Fibroblast of the aortic adventitia (primary cell): ENCODE results near the gene ABHD8. TPM values are rescaled to one million over a fixed set of nuclear protein-coding genes. Genes with fewer than 3 reads are reported as not detected.

Experiments
- DNase-seq: peaks from one replicate; pipeline ENCODE4 v3.0.0-alpha.2; 2010; ENCODE audit warnings: low read depth
- H3K4me3 ChIP-seq: 2 replicates; pipeline ENCODE4 v1.5.1; 2011; ENCODE audit warnings: low read depth, mild to moderate bottlenecking, control low read depth, low read length, moderate library complexity
- total RNA-seq: library from RNA; depleted of rRNA; stranded (reverse); fragments of >200 nt; gene quantifications from 2 replicates; pipeline ENCODE4 v1.2.3, GENCODE V29; 2012; ENCODE audit warnings: low replicate concordance
- TF ChIP-seq, protein P1 (sequence below): IDR thresholded peaks from 2 replicates; pipeline ENCODE4 v1.5.1; 2011; ENCODE audit warnings: mild to moderate bottlenecking, low read length, control low read depth, inconsistent platforms; ENCODE audit not compliant: insufficient read depth

ABHD8 gene
- total RNA-seq, 1 donor: 12.5 TPM

GRCh38 chr19:17255150-17255621 is 48.0 kb downstream of the ABHD8 start:
- TF ChIP-seq, protein P1, sequence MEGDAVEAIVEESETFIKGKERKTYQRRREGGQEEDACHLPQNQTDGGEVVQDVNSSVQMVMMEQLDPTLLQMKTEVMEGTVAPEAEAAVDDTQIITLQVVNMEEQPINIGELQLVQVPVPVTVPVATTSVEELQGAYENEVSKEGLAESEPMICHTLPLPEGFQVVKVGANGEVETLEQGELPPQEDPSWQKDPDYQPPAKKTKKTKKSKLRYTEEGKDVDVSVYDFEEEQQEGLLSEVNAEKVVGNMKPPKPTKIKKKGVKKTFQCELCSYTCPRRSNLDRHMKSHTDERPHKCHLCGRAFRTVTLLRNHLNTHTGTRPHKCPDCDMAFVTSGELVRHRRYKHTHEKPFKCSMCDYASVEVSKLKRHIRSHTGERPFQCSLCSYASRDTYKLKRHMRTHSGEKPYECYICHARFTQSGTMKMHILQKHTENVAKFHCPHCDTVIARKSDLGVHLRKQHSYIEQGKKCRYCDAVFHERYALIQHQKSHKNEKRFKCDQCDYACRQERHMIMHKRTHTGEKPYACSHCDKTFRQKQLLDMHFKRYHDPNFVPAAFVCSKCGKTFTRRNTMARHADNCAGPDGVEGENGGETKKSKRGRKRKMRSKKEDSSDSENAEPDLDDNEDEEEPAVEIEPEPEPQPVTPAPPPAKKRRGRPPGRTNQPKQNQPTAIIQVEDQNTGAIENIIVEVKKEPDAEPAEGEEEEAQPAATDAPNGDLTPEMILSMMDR: no peak
- H3K4me3 ChIP-seq: no peak overlapping the region
- no peak for DNase-seq

DNA sequence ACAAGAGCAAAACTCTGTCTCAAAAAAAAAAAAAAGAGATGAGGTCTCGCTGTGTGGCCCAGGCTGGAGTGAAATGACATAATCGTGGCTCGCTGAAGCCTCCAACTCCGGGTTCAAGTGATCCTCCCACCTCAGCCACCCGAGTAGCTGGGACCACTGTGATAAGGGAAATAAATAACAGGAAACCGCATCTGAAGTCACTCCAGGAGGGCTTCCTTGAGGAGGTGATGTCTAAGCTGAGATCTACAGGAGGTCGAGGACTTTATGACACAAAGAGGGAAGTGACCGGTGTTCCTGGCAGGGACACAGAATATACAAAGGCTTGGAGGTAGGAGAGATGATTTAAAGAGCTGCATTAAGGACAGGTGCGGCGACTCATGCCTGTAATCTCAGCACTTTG is 48.6 kb downstream of the ABHD8 start:
- TF ChIP-seq, protein P1: no peak
- DNase-seq: no peak
- H3K4me3 ChIP-seq: no peak overlapping the region

GRCh38 chr19:17249887-17250548 is 53.2 kb downstream of the ABHD8 start:
- TF ChIP-seq, protein P1: no peak
- DNase-seq: no peak
- H3K4me3 ChIP-seq: no peak overlapping the region

DNA sequence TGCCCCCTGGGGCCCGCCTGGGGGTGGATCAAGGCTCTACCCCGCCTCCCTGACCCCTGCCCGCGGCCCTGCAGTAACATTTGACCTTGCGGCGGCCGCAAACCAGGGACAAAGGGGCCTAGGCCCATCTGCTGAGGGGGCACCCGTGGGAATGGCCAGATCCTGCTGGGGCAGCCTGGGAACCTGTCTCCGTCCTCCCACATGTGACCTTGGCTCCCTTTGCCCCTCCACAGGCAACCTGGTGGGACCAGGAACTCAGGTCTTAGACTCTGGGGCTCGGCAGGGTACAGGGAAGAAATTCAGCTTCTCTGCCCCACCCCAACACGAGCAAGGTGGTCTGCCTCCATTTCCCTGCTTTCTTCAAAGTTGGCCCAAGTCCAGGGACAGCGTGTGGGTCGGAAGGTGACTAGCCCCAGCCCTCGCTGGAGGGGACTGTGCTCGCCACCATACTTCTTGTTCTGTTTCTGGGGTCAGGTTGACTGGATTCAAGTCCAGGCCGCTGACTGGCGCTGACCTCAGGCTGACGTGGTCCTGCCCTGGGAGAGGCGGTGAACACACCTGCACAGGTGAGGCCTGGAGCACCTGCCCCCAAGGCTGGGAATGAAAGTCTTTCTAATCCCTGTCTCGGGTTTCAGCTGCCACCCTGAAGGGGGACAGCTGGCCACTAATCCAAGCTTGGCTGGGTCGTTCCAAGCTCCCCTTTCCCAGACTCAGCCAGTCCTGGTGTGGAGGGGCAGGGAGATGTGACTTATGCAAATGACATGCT is 55.0 kb downstream of the ABHD8 start:
- no peak overlapping the region for H3K4me3 ChIP-seq
- TF ChIP-seq, protein P1: no peak
- no peak for DNase-seq

GRCh38 chr19:17246681-17247425 is 56.4 kb downstream of the ABHD8 start:
- TF ChIP-seq, protein P1: no peak
- H3K4me3 ChIP-seq: no peak overlapping the region
- peak; percentile 35 for DNase-seq

GRCh38 chr19:17245535-17245984 is 57.7 kb downstream of the ABHD8 start, which contains the start of gene NR2F6:
NR2F6 (minus strand) TSS chr19:17245919; CDS start chr19:17245220, 699 bp downstream.
- no peak for DNase-seq
- peak within 1 kb of the TSS; percentile 90 for H3K4me3 ChIP-seq
- TF ChIP-seq, protein P1: no peak
